HL-60 (cell line): Measurements from ENCODE around the gene RSPH1.

Experiments
- POLR2AphosphoS5 ChIP-seq: IDR thresholded peaks from 2 replicates; pipeline ENCODE4 v1.6.1; 2012; ENCODE audit warnings: low read depth
- TF ChIP-seq, protein P1 (sequence below): IDR thresholded peaks from one replicate; pipeline ENCODE4 v1.5.1; 2011; ENCODE audit warnings: low read length, control low read depth, inconsistent platforms; ENCODE audit not compliant: insufficient read depth

DNA sequence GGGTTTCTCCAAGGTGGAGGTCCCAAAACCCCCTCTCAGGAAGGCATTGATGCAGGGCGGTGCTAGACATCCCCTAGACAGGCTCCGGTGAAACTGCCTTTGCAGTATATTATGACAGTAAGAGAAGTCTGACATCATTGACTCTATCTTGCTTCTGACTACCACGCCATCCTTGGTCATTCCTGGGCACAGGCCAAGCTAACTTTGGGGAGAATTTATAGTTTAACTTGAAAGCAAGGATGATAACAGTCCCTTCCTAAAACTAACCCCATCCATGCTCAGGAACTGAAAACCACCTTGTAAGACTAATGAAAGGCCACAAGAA, 30.3 kb downstream of the RSPH1 start:
- TF ChIP-seq, protein P1, sequence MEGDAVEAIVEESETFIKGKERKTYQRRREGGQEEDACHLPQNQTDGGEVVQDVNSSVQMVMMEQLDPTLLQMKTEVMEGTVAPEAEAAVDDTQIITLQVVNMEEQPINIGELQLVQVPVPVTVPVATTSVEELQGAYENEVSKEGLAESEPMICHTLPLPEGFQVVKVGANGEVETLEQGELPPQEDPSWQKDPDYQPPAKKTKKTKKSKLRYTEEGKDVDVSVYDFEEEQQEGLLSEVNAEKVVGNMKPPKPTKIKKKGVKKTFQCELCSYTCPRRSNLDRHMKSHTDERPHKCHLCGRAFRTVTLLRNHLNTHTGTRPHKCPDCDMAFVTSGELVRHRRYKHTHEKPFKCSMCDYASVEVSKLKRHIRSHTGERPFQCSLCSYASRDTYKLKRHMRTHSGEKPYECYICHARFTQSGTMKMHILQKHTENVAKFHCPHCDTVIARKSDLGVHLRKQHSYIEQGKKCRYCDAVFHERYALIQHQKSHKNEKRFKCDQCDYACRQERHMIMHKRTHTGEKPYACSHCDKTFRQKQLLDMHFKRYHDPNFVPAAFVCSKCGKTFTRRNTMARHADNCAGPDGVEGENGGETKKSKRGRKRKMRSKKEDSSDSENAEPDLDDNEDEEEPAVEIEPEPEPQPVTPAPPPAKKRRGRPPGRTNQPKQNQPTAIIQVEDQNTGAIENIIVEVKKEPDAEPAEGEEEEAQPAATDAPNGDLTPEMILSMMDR: no peak
- TF ChIP-seq POLR2AphosphoS5: no peak
